WI38 (cell line): ENCODE results near the gene GNAT1.

Source experiments
- H3K4me3 ChIP-seq: 2 replicates; pipeline ENCODE4 v1.5.1; 2011; ENCODE audit warnings: low read depth, mild to moderate bottlenecking, control low read depth, low read length
- TF ChIP-seq, protein P1 (sequence below): IDR thresholded peaks from 2 replicates; pipeline ENCODE4 v1.5.1; 2012; ENCODE audit warnings: low read depth, mild to moderate bottlenecking, control low read depth, low read length

Gene GNAT1

DNA sequence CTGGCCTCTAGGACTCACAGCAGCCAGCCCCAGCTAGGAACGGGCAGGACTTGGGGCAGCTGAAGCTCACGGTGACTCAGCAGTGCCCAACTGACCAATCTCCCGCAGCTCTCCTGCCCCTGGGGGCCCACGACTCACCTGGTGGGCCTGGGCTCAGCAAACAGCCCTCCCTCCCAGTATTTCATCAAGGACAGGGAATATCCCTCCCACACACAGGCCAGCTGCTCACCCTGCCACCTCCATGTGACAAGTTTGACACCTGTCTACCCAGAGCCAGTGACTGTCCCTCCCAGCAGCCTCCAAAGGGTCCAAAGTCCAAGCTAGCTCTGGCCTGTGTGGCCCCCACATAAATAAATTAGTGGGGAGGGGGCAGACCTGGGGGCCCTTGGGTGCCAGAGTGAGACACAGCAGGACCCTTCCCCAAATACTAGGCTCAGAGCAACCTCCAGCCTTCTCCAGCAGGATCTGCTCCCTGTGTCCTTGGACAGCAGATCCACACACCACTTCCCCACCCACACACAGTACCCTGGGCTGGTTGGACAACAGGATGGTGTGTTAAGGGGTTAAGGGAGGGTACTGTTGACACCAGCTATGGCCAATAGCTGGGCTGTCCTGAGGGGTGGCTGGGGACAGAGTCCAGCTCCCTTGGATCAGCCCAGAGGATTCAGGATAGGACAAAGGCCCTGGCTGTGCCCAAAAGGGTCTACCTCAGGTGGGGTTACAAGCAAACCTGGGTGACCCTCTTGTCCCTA lies 4.3 kb downstream of the GNAT1 start:
- TF ChIP-seq, protein P1, sequence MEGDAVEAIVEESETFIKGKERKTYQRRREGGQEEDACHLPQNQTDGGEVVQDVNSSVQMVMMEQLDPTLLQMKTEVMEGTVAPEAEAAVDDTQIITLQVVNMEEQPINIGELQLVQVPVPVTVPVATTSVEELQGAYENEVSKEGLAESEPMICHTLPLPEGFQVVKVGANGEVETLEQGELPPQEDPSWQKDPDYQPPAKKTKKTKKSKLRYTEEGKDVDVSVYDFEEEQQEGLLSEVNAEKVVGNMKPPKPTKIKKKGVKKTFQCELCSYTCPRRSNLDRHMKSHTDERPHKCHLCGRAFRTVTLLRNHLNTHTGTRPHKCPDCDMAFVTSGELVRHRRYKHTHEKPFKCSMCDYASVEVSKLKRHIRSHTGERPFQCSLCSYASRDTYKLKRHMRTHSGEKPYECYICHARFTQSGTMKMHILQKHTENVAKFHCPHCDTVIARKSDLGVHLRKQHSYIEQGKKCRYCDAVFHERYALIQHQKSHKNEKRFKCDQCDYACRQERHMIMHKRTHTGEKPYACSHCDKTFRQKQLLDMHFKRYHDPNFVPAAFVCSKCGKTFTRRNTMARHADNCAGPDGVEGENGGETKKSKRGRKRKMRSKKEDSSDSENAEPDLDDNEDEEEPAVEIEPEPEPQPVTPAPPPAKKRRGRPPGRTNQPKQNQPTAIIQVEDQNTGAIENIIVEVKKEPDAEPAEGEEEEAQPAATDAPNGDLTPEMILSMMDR, result no peak
- no peak overlapping the region for H3K4me3 ChIP-seq

DNA sequence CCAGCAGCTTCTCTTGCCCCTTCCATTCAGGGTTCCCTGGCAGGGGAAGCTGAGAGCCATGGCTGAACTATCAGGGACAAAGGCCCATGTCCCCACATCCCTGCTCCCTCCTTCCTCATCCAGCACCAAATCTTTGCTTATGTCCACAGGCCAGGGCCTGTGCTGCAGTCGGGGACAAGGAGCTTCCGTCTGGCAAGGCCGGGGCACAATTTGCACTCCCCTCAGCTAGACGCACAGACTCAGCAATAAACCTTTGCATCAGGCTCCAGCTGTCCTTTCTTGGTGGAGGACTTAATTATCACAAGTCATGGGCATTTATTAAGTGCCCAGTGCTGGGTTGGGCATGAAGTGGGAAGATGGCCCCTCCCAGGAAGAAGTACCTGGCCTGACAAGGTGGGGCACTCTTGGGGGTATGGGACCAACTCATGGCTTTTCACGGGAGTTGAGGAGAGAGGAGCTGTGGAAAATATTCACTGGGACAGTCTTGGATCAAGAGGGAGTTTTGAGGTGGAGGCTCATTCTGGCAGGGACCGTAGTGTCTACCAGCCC lies 4.9 kb downstream of the GNAT1 start:
- TF ChIP-seq, protein P1, result no peak
- H3K4me3 ChIP-seq, result no peak overlapping the region

DNA sequence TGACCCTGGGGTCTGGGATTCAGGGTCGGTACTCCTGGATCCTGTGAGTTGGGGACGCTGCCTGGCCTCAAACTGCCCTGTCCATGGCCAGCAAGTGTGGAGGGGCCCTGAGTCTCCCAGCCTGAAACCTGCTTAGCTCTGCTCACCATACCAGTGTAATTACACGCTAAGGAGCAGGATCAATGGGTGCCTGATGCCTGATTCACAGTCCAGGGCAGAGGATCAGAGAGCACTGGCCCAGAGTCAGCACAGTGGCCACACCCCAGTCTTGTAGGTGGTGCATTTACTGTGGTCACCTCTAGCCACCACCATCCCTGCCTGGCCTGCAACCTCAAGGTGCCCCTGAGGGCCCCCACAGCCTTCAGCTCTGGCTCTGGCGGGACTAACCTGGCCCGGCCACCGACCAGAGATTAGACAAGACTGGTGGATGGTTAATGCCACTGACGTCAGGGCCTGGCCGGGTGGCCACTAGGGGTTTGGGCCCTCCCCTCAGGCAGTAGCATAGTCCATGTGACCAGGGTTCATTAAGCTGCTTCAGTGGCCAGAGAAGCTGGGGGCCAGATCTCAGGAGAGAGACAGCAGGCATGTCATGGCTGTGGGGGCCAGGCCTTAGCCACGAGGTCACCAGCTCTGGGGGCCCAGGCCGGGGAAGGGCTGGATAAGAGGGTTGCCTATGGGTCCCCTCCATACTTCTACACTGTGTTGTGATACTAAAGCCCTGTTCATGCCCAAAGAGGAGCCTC lies 10.3 kb downstream of the GNAT1 start:
- TF ChIP-seq, protein P1, result no peak
- no peak overlapping the region for H3K4me3 ChIP-seq

DNA sequence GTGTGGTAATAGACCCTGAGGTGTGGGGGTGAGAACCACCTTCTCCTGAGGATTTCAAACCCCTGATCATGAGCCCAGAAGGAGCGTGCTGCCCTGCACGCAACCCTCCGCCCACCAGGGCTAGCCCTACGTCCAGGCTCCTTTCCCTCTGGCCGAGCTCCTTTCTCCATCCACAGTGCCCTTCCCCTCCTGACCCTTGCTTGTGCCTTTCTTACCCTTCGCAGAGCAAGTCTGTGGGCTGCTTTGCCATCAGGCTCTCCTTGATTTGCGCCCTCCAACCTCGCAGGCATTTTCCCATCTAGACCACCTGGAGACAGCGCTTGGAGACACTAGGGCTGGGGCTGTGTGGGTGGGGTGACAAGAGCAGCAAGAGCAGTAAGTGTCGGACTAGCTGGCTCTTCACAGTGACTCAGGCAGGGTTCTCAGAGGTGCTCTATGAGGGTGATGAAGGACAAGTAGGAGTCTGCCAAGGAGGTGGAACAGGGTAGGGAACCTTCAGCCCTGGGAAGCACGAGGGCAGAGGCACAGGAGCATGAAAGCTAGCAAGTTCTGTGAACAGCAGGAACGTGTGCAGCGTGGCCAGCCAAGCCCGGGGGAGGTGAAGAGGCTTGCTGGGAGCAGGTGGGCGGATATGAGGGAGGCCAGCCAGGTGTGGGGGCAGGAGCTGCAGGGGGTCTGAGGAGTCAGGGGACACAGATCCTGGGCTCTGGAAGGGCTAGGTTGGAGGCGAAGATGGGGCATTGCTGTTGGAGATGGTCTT lies 11.1 kb downstream of the GNAT1 start:
- no peak overlapping the region for H3K4me3 ChIP-seq
- TF ChIP-seq, protein P1, result no peak

DNA sequence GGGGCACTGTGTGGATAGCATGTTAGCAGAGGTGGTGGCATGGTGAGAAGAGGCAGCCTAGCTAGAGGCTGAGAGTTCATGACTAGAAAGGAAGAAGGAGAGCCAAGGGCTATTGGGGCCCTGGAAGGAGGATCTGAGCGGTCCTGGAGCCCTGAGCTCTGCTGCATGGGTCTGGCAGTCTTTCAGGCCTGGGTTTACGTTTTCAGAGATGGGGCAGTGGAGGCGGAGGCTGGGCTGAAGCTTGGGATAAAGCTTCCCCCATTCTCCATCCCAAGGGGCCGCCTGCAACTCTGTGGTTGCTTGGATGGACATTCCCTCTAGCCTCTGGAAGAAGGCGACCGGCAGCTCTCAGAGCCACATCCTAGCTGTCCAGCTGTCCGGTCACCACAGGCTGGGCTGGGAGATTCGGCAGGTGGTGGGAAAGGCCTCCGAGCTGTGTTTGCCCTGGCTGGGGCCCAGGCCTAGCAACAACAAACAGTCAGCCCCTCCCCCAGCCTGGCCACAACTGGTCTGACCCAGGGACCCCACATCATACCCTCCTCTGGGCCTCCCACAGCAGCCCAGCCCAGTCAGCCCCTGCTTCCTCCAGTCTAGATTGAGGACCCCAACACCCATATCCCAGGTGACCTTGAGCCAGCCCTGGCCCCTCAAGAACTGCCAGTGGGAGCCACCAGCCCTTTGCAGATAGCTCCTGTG lies 11.9 kb downstream of the GNAT1 start:
- TF ChIP-seq, protein P1, result no peak
- H3K4me3 ChIP-seq, result no peak overlapping the region

DNA sequence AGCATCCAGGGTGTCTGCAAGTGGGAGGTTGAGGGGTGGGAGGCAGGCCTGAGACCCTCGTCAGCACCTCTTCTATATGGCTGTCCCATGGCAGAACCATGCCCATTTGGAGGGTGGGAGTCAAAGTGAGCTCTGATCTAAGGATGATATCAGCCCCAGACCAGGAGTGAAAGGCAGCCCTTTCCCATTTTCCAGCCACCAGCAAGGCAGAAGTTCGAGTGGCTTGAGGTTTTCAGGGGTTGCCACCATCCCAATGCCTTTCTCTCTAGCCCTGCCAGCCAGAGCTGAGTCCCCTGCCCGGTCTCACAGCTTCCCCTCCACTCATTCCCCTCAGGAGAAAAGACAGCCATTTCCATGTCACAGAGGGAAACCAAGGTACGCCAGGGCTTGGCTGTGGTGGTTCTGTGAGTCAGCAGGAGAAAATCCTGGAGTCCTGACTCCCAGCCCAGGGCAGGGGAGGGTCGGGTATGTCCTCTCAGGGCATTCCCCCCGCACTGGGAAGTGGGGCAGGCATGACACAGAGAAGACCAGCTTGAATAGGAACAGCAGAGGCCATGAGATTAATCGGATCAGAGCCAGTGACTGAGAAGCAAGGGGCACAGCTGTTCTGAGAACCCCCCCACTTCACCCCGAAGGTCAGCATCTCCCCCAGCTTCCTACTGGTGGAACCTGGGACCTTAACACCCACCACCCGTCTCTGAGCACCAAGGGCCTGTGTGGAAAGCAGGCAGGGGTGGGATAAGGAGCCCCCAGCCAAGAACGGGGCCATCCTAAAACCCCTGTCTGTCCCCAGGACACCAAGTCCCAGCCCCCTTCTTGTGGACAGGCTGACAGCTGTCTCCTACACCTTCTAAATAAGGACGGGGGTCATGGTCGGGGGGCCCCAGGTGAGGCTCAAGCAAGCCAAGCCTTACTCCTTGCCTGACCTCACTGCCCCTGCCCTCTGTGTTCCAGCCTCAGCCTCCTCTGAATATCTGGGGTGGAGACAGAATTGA lies 12.7 kb downstream of the GNAT1 start:
- H3K4me3 ChIP-seq, result no peak overlapping the region
- TF ChIP-seq, protein P1, result no peak
